ENCODE results near the gene PBLD. TPM values are rescaled to one million over a fixed set of nuclear protein-coding genes. Genes with fewer than 3 reads are reported as not detected.

Gene PBLD
- 1.0 and 1.5 TPM in 2 replicates for total RNA-seq

GRCh38 chr10:68332259-68333057 lies at the start of gene PBLD:
PBLD (minus strand) TSS chr10:68332928; CDS start chr10:68306844, 26,084 bp downstream.
- intact Hi-C loops (cut with micrococcal nuclease): loop anchor here (1.0 to 5.0 kb wide), 6 partner anchors 16 to 625 kb away; partner anchors contain the start of genes DDX21, DNA2, RUFY2 and SIRT1

DNA sequence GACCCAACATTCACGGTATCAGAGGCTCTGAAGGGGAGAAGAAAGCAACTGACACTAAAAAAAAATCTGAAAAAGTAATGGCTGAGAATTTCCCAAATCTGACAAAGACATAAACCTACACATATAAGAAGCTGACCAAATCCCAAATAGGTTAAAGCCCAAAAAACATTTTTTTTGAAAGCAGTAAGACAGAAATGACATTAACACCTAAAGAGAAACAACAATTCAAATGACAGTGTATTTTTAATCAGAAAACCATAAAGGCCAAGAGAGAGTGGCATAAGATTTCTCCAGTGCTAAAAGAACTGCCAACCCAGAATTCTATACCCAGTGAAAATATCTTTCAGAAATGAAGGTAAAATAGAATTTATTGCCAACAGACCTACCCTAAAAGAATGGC lies 38.9 kb upstream of the PBLD start:
- intact Hi-C loops (cut with micrococcal nuclease): no loop called here

DNA sequence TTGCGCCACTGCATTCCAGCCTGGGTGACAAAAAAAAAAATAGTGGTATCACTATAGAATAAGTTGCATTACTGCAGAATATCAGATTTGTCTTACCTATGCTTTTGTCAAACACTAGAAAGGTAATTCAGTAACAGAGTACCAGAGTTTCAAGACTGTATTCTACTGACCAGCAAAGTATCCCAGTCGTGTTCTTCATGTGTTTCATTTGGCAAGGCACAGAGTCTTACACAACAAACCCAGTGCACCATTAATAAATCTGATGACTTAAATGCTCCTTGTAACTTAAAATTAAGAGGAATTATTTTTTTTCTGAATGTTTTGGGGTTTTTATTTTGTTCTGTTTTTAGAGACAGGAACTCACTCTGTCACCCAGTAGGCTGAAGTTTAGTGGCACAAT lies 34.4 kb upstream of the PBLD start:
- intact Hi-C loops (cut with micrococcal nuclease): no loop called here

- intact Hi-C loops (cut with micrococcal nuclease): no loop called here
Measured at GRCh38 chr10:68366600-68366999, 33.9 kb upstream of the PBLD start.

DNA sequence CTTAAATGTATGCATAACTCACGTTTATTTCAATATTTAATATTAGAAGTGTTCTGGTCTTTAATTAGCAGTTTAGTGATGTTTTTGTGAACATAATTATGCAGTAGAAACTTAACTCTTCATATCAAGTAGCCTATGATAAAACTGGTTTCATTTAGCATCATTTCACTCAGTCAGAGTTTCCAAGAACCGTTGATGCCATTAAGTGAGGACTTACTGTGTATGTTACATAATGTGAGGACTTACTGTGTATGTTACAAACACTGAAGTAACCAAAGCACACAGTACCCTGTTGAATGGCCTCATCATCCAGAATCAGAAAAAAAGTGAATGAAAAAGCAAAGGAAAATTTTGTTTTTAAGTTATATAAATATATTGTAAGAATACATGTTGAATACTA lies 32.9 kb upstream of the PBLD start:
- intact Hi-C loops (cut with micrococcal nuclease): no loop called here

GRCh38 chr10:68364101-68364886 lies 31.6 kb upstream of the PBLD start:
- intact Hi-C loops (cut with micrococcal nuclease): no loop called here

DNA sequence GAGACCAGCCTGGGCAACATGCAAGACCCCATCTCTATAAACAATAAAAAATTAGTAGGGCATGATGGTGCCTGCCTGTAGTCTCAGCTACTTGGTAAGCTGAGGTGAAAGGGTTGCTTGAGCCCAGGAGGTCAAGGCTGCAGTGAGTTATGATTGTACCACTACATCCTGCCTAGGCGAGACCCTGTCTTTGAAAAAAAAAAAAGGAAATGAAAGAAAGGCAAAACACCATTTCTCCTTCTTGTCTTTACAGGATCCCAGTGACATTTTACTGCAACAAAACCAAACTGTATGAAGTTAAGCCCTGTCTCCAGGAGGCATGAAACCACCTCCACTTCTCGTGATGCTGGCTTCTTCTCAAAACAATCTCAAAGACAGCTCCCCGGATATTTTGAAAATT lies 29.9 kb upstream of the PBLD start:
- intact Hi-C loops (cut with micrococcal nuclease): no loop called here

GRCh38 chr10:68359189-68359588 lies 26.5 kb upstream of the PBLD start:
- intact Hi-C loops (cut with micrococcal nuclease): no loop called here

DNA sequence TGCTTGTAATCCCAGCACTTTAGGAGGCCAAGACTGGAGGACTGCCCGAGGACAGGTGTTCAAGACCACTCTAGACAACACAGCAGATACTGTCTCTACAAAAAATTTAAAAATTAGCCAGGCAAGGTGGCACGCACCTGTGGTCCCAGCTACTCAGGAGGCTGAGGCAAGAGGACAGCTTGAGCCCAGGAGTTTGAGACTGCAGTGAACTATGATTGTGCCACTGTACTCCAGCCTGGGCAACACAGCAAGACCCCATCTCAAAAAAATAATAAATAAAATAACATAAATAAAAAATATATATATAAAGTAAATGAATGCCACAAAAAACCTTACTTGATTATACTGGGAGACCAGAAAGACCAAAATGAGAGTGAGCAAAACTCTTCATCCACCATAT lies 20.8 kb upstream of the PBLD start:
- intact Hi-C loops (cut with micrococcal nuclease): no loop called here

DNA sequence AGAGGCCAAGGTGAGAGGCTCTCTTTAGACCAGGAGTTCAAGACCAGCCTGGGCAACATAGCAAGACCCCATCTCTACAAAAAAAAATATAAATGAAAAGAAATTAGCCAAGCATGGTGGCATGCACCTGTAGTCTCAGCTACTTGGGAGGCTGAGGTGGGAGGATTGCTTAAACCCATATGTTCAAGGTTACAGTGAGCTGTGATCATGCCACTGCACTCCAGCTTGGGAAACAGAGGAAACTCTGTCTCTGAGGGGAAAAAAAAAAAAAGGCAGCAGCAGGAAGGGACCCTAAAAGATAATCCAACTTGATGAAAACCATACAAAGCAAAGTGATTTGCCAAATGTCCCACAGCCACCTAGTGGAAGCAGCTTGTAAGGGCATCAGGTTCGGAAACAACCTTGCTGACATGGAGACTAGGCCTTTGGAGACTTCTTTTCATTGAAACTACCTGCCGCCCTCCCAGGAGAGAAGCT lies 15.6 kb upstream of the PBLD start:
- intact Hi-C loops (cut with micrococcal nuclease): loop anchor here (2.0 to 5.0 kb wide), 2 partner anchors 16 to 136 kb away; partner anchors contain the start of genes HNRNPH3 and PBLD

DNA sequence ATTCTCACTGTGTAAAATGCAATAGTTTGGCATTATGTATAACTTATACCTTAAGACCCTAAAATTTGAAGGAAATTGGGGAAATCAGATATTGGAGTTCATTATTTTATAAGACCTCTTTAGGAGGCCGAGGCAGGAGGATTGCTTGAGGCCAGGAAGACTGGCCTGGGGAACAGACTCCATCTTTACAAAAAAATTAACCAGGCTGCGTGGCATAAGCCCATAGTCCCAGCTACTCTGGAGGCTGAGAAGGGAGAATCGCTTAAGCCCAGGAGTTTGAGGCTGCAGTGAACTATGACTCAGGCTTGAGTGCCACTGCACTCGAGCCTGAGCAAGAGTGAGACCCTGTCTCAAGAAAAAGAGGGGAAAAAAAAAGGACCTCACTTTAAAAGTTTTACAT lies 14.0 kb upstream of the PBLD start:
- intact Hi-C loops (cut with micrococcal nuclease): loop anchor here (5.0 kb wide), 1 partner anchor 134 kb away; no protein-coding TSS in a partner anchor

GRCh38 chr10:68345621-68346020 lies 12.9 kb upstream of the PBLD start:
- intact Hi-C loops (cut with micrococcal nuclease): loop anchor here (5.0 kb wide), 1 partner anchor 133 kb away; no protein-coding TSS in a partner anchor

DNA sequence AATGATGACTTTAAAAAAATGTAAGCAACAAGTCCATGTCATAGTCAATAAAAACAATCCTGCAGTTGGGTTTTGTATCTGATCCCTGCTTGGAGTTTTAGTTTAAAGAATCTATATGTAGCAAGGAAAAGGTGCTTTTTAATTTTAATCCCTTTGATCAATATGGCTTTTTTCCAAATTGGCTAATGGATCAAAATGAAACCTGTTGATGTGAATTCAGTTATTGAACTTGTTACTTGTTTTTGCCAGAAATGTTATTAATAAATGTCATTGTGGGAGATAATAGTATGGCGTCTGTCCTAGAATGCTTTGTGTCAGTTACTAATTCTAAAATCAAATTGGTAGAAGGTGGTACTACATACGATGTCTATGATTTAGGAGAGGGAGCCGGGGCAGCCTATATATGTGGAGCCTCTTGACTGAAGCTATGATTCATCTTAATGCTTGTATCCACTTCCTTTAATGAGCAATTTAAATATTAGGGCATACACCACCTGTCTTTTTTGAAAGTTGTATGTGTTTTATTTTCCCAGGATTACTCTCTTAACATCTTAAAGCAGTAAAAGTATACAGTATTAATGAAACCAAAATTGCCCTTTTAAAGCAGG lies 10.3 kb upstream of the PBLD start:
- intact Hi-C loops (cut with micrococcal nuclease): no loop called here

DNA sequence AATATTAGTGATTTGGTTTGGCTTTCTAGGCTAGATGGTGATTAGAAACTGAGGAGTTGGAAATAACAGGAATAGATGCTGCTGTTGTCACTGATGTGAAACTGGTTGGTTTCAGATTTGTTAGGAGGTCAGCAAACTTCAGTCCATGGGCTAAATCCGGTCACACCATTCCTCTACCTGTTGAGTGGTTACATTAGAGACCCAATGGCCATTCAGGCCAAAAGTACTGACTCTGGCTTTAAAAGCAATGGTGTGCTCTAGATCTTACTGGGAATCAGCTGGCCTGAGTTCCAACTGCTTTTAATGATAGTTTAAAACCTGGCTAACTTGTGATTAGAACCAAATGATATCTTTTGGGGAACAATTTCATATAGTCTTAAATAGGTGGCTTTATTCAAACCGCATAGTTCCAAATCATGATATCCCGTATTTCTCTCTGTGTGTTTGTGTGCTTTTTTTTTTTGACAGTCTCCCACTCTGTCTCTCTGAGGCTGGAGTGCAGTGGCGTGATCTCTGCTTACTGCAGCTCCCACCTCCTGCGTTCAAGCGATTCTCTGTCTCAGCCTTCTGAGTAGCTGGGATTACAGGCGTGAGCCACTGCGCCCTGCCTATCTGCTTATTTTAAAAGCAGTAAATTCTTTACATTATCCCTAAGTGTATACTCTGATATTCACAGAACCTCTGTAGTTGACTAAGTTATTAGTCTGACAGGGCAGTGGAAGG lies 7.8 kb upstream of the PBLD start:
- intact Hi-C loops (cut with micrococcal nuclease): no loop called here

DNA sequence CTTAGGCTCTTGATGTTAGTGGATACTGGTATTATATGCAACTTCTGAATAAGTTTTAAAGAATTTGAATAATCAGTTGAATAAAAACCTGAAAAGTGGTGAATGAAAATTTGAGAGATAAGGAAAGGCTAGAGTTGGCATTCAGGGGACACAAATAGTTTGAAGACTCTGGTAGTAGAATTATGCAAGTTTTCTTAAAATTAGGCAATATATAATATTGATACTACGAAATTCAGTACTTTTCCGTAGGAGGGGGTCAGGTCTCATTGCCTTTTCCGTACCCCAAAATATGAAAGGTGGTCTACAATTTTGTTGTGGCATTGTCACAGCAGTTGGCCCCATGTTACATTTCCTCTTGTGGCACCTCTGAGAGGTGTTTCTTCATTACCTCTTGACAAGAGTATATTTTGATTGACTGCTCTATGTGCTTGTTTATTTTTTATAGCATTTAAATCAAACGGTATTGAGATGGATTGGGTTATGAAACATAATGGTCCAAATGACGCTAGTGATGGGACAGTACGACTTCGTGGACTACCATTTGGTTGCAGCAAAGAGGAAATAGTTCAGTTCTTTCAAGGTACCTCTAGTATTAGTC lies 4.1 kb upstream of the PBLD start:
- intact Hi-C loops (cut with micrococcal nuclease): no loop called here

DNA sequence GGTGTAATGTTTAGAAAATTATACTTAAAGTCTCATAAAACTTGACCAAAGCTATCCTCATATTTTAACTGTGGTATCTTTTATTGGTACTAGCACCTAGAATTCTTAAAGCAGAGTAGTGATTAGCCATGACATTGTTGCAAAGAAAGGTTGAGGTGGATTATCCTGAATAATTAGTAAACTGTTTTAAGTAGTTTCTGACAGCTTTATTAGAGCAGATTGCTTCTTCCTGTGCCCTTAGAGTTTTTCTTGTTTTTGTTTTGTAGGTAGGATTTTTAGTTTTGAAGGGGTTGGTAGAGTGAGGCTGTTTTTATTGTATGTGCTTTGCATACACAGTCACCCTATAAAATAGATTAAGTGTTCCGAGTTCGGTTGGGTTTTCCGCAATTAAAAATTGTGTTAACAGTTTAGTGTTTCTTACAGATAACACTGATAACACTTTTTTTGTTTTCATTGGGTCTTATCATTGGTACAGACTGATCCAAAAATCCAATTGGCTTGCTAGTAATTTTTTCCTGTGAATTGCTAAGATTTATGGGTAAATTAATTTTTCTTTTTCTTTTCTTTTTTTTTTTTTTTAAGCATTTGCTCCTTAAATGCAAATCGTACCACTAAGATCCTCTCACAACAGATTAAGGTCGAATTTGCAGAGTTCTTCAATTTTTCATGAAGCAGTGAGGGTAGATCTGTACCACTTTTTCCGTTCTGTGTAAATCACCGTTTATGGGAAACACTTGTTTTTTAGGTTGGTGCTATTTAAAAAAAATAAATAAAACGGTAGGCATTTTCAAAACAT lies 2.1 kb upstream of the PBLD start:
- intact Hi-C loops (cut with micrococcal nuclease): loop anchor here (5.0 kb wide), 3 partner anchors 72 to 622 kb away; partner anchors contain the start of genes DDX21, DNA2 and RUFY2

DNA sequence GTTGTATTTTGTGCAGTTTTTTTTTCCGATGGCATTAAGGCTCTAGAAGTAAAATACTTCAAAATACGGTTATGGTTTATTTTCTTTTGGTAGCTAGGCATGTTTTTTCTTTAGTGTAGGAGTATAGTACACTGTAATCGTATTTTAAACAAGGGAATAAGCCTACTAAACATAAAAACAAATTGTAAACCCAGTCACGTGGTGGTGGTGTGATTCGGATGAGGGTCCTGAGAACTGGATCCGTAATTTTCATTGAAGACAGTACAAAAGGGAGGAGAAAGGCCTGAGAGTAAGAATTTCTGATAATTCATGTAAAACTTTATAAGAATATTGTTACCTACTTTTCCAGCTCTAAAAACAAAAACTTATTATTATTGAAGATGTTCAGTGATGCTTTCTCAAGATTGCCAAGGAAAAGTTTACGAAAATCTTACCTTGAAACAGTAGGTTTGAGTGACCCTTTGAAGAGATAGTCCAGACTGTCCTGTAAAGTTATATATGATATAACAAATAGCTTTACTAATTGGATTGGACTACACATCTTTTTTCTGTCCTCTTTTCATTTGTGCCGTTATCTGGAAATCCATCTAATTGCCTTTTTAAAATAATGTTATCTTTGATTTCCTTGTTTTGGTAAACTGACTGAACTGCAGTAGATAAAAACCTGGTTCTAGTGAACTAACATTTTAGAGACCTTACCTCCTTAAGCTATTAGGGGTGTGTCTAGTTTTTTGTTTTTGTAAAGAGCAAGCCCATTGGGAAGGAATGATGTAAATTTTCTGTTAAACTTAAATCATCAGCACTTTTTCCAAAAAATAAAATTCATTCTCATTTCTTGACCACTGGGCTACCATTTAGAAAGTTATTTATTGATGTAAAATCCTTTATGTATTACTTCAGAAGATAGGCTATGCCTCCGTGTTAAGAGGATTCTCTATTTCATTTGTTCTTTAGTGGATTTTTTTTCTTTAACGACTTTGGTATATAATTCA lies 1.0 kb upstream of the PBLD start:
- intact Hi-C loops (cut with micrococcal nuclease): loop anchor here (2.0 to 5.0 kb wide), 5 partner anchors 15 to 624 kb away; partner anchors contain the start of genes DDX21, DNA2 and RUFY2

DNA sequence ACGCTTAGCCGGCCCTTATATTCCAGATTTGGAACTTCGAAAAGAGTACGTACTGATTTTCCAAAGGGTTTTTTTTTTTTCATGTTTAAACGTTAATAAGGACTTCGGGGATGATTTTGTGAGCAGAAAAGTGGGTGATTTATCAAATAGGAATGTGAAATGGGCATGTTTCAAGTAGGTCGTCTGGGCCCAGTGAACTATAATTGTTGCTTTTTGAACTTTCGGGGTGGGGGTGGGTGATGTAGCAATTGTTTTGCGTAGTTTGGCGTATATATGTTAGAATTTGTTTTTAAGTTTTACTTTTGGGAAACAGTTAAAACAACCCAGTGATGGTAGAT lies 299 bp upstream of the PBLD start:
- intact Hi-C loops (cut with micrococcal nuclease): loop anchor here (2.0 to 5.0 kb wide), 5 partner anchors 16 to 624 kb away; partner anchors contain the start of genes DDX21, DNA2 and RUFY2

Data from T-helper 2 cell treated with Interferon-gamma antibody and Interleukin-4, amounts not matched to agents 100 ng/mL and 5 ng/mL, for 36 hours (primary cell).